Transverse colon (tissue), 4 donors: ENCODE measurements around the gene CERS4.

Experiments
- POLR2A ChIP-seq: fragments of 450-650 bp; IDR thresholded peaks from one replicate; pipeline ENCODE4 v1.6.1; 2016; ENCODE audit warnings: antibody characterized with exemption, mild to moderate bottlenecking, moderate library complexity
- POLR2AphosphoS5 ChIP-seq, 3 donors: sonication (generic); formaldehyde crosslinking; IDR thresholded peaks; one replicate each; pipeline ENCODE4 v1.6.1; 2016; ENCODE audit warnings: antibody characterized with exemption in 3 of 3
- TF ChIP-seq, protein P1 (sequence below), 5 experiments: fragments of 200-600 bp in 3 of 5; fragments of 450-650 bp in 2 of 5; sonication (generic) in 3 of 5; IDR thresholded peaks; 1 replicate in 2 of 5; 2 replicates in 3 of 5; pipeline ENCODE4 v1.5.1; 2016 to 2017; ENCODE audit warnings: antibody characterized with exemption in 5 of 5, inconsistent platforms in 3 of 5, mild to moderate bottlenecking in 2 of 5, moderate library complexity in 1 of 5

- TF ChIP-seq, protein P1, sequence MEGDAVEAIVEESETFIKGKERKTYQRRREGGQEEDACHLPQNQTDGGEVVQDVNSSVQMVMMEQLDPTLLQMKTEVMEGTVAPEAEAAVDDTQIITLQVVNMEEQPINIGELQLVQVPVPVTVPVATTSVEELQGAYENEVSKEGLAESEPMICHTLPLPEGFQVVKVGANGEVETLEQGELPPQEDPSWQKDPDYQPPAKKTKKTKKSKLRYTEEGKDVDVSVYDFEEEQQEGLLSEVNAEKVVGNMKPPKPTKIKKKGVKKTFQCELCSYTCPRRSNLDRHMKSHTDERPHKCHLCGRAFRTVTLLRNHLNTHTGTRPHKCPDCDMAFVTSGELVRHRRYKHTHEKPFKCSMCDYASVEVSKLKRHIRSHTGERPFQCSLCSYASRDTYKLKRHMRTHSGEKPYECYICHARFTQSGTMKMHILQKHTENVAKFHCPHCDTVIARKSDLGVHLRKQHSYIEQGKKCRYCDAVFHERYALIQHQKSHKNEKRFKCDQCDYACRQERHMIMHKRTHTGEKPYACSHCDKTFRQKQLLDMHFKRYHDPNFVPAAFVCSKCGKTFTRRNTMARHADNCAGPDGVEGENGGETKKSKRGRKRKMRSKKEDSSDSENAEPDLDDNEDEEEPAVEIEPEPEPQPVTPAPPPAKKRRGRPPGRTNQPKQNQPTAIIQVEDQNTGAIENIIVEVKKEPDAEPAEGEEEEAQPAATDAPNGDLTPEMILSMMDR (IDR thresholded peaks at IDR 0.05): no peak
- TF ChIP-seq POLR2AphosphoS5 (IDR thresholded peaks at IDR 0.05): no peak
- TF ChIP-seq POLR2A: no peak
These were observed 95.9 kb downstream of the CERS4 start for GRCh38 chr19:8304841-8305621.
